Loucy (cell line): ENCODE results near the gene TSPAN3.

Source experiments
- H2AFZ ChIP-seq: fragments of 200-600 bp; sonication (generic); 2 replicates; pipeline ENCODE4 v1.6.0; 2016; ENCODE audit warnings: antibody characterized with exemption, mild to moderate bottlenecking, low read length, moderate library complexity
- H3F3A ChIP-seq: fragments of 200-600 bp; 2 replicates; pipeline ENCODE4 v1.6.0; 2016; ENCODE audit warnings: antibody characterized with exemption, low read depth, mild to moderate bottlenecking
- H3K27me3 ChIP-seq: fragments of 200-600 bp; sonication (generic); 2 replicates; pipeline ENCODE4 v1.6.1; 2014; ENCODE audit warnings: low read length, mild to moderate bottlenecking; ENCODE audit not compliant: insufficient read depth, poor library complexity, severe bottlenecking
- H3K36me3 ChIP-seq: fragments of 200-600 bp; sonication (generic); 2 replicates; pipeline ENCODE4 v1.6.1; 2016; ENCODE audit warnings: low read length; ENCODE audit not compliant: insufficient read depth
- H3K4me1 ChIP-seq: fragments of 200-600 bp; sonication (generic); 2 replicates; pipeline ENCODE4 v1.5.1; 2014; ENCODE audit warnings: low read length, mild to moderate bottlenecking; ENCODE audit not compliant: insufficient read depth, poor library complexity, severe bottlenecking
- H3K4me2 ChIP-seq: fragments of 200-600 bp; sonication (generic); 2 replicates; pipeline ENCODE4 v1.6.0; 2014; ENCODE audit warnings: antibody characterized with exemption, low read length, low read depth, mild to moderate bottlenecking; ENCODE audit not compliant: poor library complexity, severe bottlenecking
- H3K4me3 ChIP-seq: fragments of 200-600 bp; sonication (generic); 2 replicates; pipeline ENCODE4 v1.5.1; 2014; ENCODE audit warnings: low read length, mild to moderate bottlenecking, mixed read lengths; ENCODE audit not compliant: poor library complexity, severe bottlenecking
- H3K79me2 ChIP-seq: fragments of 200-600 bp; sonication (generic); 2 replicates; pipeline ENCODE4 v1.6.1; 2014; ENCODE audit warnings: low read length; ENCODE audit not compliant: insufficient read depth
- H3K9ac ChIP-seq: fragments of 200-600 bp; sonication (generic); 2 replicates; pipeline ENCODE4 v1.6.0; 2014; ENCODE audit warnings: mild to moderate bottlenecking, low read depth, low read length, moderate library complexity; ENCODE audit not compliant: poor library complexity, severe bottlenecking
- H3K9me2 ChIP-seq: fragments of 200-600 bp; sonication (generic); replicated peaks from 2 replicates; pipeline ENCODE4 v1.6.1; 2016; ENCODE audit warnings: low read depth, low read length, mixed read lengths
- H3K9me3 ChIP-seq: fragments of 200-600 bp; sonication (generic); 2 replicates; pipeline ENCODE4 v1.6.1; 2014; ENCODE audit warnings: mild to moderate bottlenecking, antibody characterized with exemption, low read length, low read depth; ENCODE audit not compliant: insufficient read depth
- H4K20me1 ChIP-seq: fragments of 200-600 bp; sonication (generic); 2 replicates; pipeline ENCODE4 v1.6.0; 2014; ENCODE audit warnings: antibody characterized with exemption, low read length, mild to moderate bottlenecking; ENCODE audit not compliant: insufficient read depth, poor library complexity, severe bottlenecking
- CTCF ChIP-seq: fragments of 200-600 bp; sonication (generic); conservative IDR thresholded peaks from 2 replicates; pipeline ENCODE4 v1.5.1; 2014; ENCODE audit warnings: mild to moderate bottlenecking, antibody characterized with exemption, low read length
- EZH2phosphoT487 ChIP-seq: fragments of 200-600 bp; IDR thresholded peaks from 2 replicates; pipeline ENCODE4 v1.6.1; 2018; ENCODE audit warnings: antibody characterized with exemption, mild to moderate bottlenecking, moderate library complexity, borderline replicate concordance

The TSPAN3 gene

GRCh38 chr15:76998663-76999285, 72.1 kb downstream of the TSPAN3 start:
- TF ChIP-seq EZH2phosphoT487 (no peak), CTCF (no peak)
- Histone ChIP-seq H3K4me3 (no peak overlapping the region), H3K4me1 (peaks cover 69% of the 10 kb centered on the region), H3K36me3 (no peaks in the 10 kb centered on the region), H3K9me3 (no peaks in the 10 kb centered on the region), H3K9ac (no peak overlapping the region), H3K4me2 (peak overlapping the region; percentile 44), H3F3A (no peaks in the 10 kb centered on the region), H4K20me1 (no peaks in the 10 kb centered on the region), H2AFZ (no peak overlapping the region), H3K79me2 (peaks cover 29% of the 10 kb centered on the region), H3K27me3 (no peaks in the 10 kb centered on the region), H3K9me2 (no peaks in the 10 kb centered on the region)

- Histone ChIP-seq H3K9me2 (no peaks in the 10 kb centered on the region), H3K4me2 (peak overlapping the region; percentile 84), H3K4me1 (peaks cover 61% of the 10 kb centered on the region), H3K9me3 (no peaks in the 10 kb centered on the region), H3K9ac (peak overlapping the region; percentile 75), H3K79me2 (peaks cover 26% of the 10 kb centered on the region), H3F3A (no peaks in the 10 kb centered on the region), H3K27me3 (no peaks in the 10 kb centered on the region), H3K4me3 (peak overlapping the region; percentile 81), H3K36me3 (no peaks in the 10 kb centered on the region), H2AFZ (no peak overlapping the region), H4K20me1 (no peaks in the 10 kb centered on the region)
- TF ChIP-seq CTCF: no peak
- no peak for TF ChIP-seq EZH2phosphoT487
These were observed 74.1 kb downstream of the TSPAN3 start for GRCh38 chr15:76996526-76997401.

GRCh38 chr15:76996076-76996525, 74.8 kb downstream of the TSPAN3 start:
- H3K4me3 ChIP-seq: peak overlapping the region; percentile 81
- H3K4me2 ChIP-seq: peak overlapping the region; percentile 84
- H2AFZ ChIP-seq: no peak overlapping the region
- H3K4me1 ChIP-seq: peaks cover 61% of the 10 kb centered on the region
- H3K9me3 ChIP-seq: no peaks in the 10 kb centered on the region
- peak overlapping the region; percentile 75 for H3K9ac ChIP-seq
- no peaks in the 10 kb centered on the region for H3K36me3 ChIP-seq
- H4K20me1 ChIP-seq: no peaks in the 10 kb centered on the region
- TF ChIP-seq CTCF (no peak), EZH2phosphoT487 (no peak)
- H3K27me3 ChIP-seq: no peaks in the 10 kb centered on the region
- no peaks in the 10 kb centered on the region for H3K9me2 ChIP-seq
- no peaks in the 10 kb centered on the region for H3F3A ChIP-seq
- peaks cover 23% of the 10 kb centered on the region for H3K79me2 ChIP-seq
